Prostate gland (tissue), 2 donors: Measurements from ENCODE around the gene MLX.

ENCODE experiments used
- POLR2A ChIP-seq: fragments of 450-650 bp; IDR thresholded peaks from one replicate; pipeline ENCODE4 v1.6.1; 2016; ENCODE audit warnings: antibody characterized with exemption, mild to moderate bottlenecking
- POLR2AphosphoS5 ChIP-seq: sonication (generic); formaldehyde crosslinking; IDR thresholded peaks from one replicate; pipeline ENCODE4 v1.6.1; 2017; ENCODE audit warnings: antibody characterized with exemption
- TF ChIP-seq, protein P1 (sequence below), 4 experiments: fragments of 200-600 bp in 2 of 4; fragments of 450-650 bp in 2 of 4; sonication (generic) in 2 of 4; IDR thresholded peaks; 1 replicate in 3 of 4; 2 replicates in 1 of 4; pipeline ENCODE4 v1.5.1; 2016 to 2019; ENCODE audit warnings: antibody characterized with exemption in 4 of 4, mild to moderate bottlenecking in 2 of 4, moderate library complexity in 2 of 4

DNA sequence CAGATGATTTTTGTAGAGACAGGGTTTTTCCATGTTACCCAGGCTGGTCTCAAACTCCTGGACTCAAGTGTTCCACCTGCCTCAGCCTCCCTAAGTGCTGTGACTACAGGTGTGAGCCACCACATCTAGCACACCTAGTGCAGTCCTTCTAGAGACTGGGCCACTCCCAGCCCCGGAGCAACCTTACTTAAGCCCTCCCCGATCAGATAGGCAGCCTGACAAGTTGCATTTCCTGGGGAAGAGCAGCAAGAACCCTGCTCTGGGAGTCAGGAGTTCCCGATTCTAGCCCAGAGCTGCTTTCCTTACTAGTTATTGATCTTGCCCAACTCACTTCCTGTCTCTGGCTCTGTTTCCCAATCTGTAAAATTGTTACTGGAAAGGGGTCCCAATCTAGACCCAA is 37.8 kb upstream of the MLX start:
- TF ChIP-seq, protein P1, sequence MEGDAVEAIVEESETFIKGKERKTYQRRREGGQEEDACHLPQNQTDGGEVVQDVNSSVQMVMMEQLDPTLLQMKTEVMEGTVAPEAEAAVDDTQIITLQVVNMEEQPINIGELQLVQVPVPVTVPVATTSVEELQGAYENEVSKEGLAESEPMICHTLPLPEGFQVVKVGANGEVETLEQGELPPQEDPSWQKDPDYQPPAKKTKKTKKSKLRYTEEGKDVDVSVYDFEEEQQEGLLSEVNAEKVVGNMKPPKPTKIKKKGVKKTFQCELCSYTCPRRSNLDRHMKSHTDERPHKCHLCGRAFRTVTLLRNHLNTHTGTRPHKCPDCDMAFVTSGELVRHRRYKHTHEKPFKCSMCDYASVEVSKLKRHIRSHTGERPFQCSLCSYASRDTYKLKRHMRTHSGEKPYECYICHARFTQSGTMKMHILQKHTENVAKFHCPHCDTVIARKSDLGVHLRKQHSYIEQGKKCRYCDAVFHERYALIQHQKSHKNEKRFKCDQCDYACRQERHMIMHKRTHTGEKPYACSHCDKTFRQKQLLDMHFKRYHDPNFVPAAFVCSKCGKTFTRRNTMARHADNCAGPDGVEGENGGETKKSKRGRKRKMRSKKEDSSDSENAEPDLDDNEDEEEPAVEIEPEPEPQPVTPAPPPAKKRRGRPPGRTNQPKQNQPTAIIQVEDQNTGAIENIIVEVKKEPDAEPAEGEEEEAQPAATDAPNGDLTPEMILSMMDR (IDR thresholded peaks at IDR 0.05) = no peak
- TF ChIP-seq POLR2AphosphoS5 (no peak), POLR2A (no peak)
